ENCODE measurements around the gene SF3B2. TPM values are rescaled to one million over a fixed set of nuclear protein-coding genes. Genes with fewer than 3 reads are reported as not detected.

SF3B2 gene
- total and polyA plus RNA-seq, 2 donors (not counting 1 experiment from before 2014, with no cell fraction given): 139 to 205 TPM

- Mint-ChIP-seq H3K27me3 (peaks cover 8% of the 10 kb centered on the region), H3K9me3 (ENCODE audit: insufficient read depth) (no peaks in the 10 kb centered on the region), H3K27ac (no peak overlapping the region), H3K4me3 (no peak overlapping the region), H3K4me1 (peaks cover 2% of the 10 kb centered on the region)
- no peaks in the 10 kb centered on the region for H4K20me1 ChIP-seq (ENCODE audit: control insufficient read depth, insufficient read depth, low read length, poor library complexity, severe bottlenecking)
- ChIA-PET POLR2A (no interaction called here), CTCF (no interaction called here)
- H3K27me3 ChIP-seq (replicated peaks in 1 of 4; ENCODE audit: control extremely low read depth in 1 of 4, control insufficient read depth in 3 of 4, insufficient read depth in 4 of 4, low read length in 3 of 4): peaks cover 0 to 29% (median 12%) of the 10 kb centered on the region in 4 experiments
- H2AFZ ChIP-seq (ENCODE audit: insufficient read depth, low read depth, low read length, poor library complexity, severe bottlenecking): no peak overlapping the region
- TF ChIP-seq EZH2 (IDR thresholded peaks at IDR 0.05; ENCODE audit: borderline replicate concordance, insufficient read depth, low read depth, low read length, poor library complexity, severe bottlenecking) (no peak), CTCF (IDR thresholded peaks at IDR 0.05) (no peak)
- H3K27ac ChIP-seq (ENCODE audit: low read length in 2 of 2): no peak overlapping the region
- intact Hi-C loops (cut with micrococcal nuclease): no loop called here
- ATAC-seq (ENCODE audit: low read depth): no peak
- H3K4me1 ChIP-seq (ENCODE audit: control insufficient read depth in 2 of 2, insufficient read depth in 2 of 2, low read length in 2 of 2): peaks cover 11 to 13% of the 10 kb centered on the region in 2 donors
- H3K36me3 ChIP-seq (replicated peaks in 1 of 2; ENCODE audit: control extremely low read depth in 1 of 2, control insufficient read depth in 1 of 2, extremely low read depth in 1 of 2, insufficient read depth in 2 of 2, low read length in 1 of 2): no peaks in the 10 kb centered on the region
- H3K9ac ChIP-seq (ENCODE audit: low read length): no peak overlapping the region
- WGBS (ENCODE audit: insufficient coverage): 92% methylated on average over 7 of the region's 7 CpGs
- no peak for DNase-seq
- H3K79me2 ChIP-seq (ENCODE audit: control insufficient read depth, insufficient read depth, low read length): no peaks in the 10 kb centered on the region
- no peak overlapping the region for H3K4me3 ChIP-seq (ENCODE audit: control extremely low read depth in 1 of 5, extremely low read depth in 1 of 5, insufficient read depth in 1 of 5, low read depth in 2 of 5, low read length in 4 of 5)
- H3K4me2 ChIP-seq (replicated peaks; ENCODE audit: low read depth, low read length, poor library complexity, severe bottlenecking): no peak overlapping the region
- H3K9me3 ChIP-seq (ENCODE audit: control extremely low read depth in 1 of 3, control insufficient read depth in 2 of 3, insufficient read depth in 1 of 3, low read length in 2 of 3): peaks cover 0 to 12% (median 0%) of the 10 kb centered on the region in 3 donors
Observed at GRCh38 chr11:66013762-66014100, 38.4 kb upstream of the SF3B2 start.

- TF ChIP-seq EZH2 (IDR thresholded peaks at IDR 0.05; ENCODE audit: borderline replicate concordance, insufficient read depth, low read depth, low read length, poor library complexity, severe bottlenecking) (no peak), CTCF (IDR thresholded peaks at IDR 0.05) (no peak)
- intact Hi-C loops (cut with micrococcal nuclease): no loop called here
- 95% methylated on average over 6 of the region's 6 CpGs for WGBS (ENCODE audit: insufficient coverage)
- Mint-ChIP-seq H3K27ac (no peak overlapping the region), H3K9me3 (ENCODE audit: insufficient read depth) (no peaks in the 10 kb centered on the region), H3K4me3 (no peak overlapping the region), H3K27me3 (peaks cover 8% of the 10 kb centered on the region), H3K4me1 (peaks cover 2% of the 10 kb centered on the region)
- no peak overlapping the region for H3K27ac ChIP-seq (ENCODE audit: low read length in 2 of 2)
- no peak for ATAC-seq (ENCODE audit: low read depth)
- H3K9me3 ChIP-seq (ENCODE audit: control extremely low read depth in 1 of 3, control insufficient read depth in 2 of 3, insufficient read depth in 1 of 3, low read length in 2 of 3): peaks cover 0 to 12% (median 0%) of the 10 kb centered on the region in 3 donors
- no peak overlapping the region for H2AFZ ChIP-seq (ENCODE audit: insufficient read depth, low read depth, low read length, poor library complexity, severe bottlenecking)
- no peak overlapping the region for H3K4me3 ChIP-seq (ENCODE audit: control extremely low read depth in 1 of 5, extremely low read depth in 1 of 5, insufficient read depth in 1 of 5, low read depth in 2 of 5, low read length in 4 of 5)
- H4K20me1 ChIP-seq (ENCODE audit: control insufficient read depth, insufficient read depth, low read length, poor library complexity, severe bottlenecking): no peaks in the 10 kb centered on the region
- H3K9ac ChIP-seq (ENCODE audit: low read length): no peak overlapping the region
- no peaks in the 10 kb centered on the region for H3K36me3 ChIP-seq (replicated peaks in 1 of 2; ENCODE audit: control extremely low read depth in 1 of 2, control insufficient read depth in 1 of 2, extremely low read depth in 1 of 2, insufficient read depth in 2 of 2, low read length in 1 of 2)
- ChIA-PET CTCF (no interaction called here), POLR2A (interaction anchor here (0.7 kb wide), 1 partner anchor 302 kb away, joined by 3 read pairs; no protein-coding TSS in a partner anchor)
- H3K79me2 ChIP-seq (ENCODE audit: control insufficient read depth, insufficient read depth, low read length): no peaks in the 10 kb centered on the region
- peaks cover 0 to 29% (median 12%) of the 10 kb centered on the region in 4 experiments for H3K27me3 ChIP-seq (replicated peaks in 1 of 4; ENCODE audit: control extremely low read depth in 1 of 4, control insufficient read depth in 3 of 4, insufficient read depth in 4 of 4, low read length in 3 of 4)
- H3K4me1 ChIP-seq (ENCODE audit: control insufficient read depth in 2 of 2, insufficient read depth in 2 of 2, low read length in 2 of 2): peaks cover 11 to 13% of the 10 kb centered on the region in 2 donors
- no peak overlapping the region for H3K4me2 ChIP-seq (replicated peaks; ENCODE audit: low read depth, low read length, poor library complexity, severe bottlenecking)
- DNase-seq: no peak
Observed at GRCh38 chr11:66014804-66015453, 37.2 kb upstream of the SF3B2 start.
